ENCODE measurements around the gene XG.

DNA sequence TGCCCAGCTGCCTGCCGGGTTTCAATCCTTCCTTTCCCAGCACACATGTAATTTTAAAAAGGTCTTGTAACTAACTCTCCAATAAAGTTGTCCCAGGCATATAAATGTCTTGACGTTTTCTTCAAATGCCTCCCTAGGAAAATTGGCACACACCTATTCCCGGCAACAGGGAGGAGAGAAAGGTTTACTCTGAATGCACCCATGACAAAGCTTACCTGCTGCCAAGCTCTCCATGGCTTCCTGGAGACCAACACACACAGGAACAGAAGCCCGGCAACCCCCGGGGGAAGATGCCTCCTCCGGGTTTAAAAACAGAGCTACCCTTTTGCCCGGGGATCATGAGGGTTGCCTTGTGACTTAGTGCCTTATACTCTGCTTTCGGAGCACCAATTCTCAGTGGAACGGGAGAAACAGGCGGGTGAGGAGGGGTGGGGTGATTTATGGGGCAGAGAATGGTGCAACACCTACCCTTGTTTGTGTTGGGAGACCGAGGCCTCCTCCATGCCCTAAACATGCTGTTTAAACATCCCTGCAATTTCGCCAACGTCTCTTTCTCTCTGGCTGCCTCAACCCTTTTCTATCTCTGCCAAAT lies 72.1 kb downstream of the XG start:
- no peak for TF ChIP-seq POLR2AphosphoS5 (IDR thresholded peaks at IDR 0.05; ENCODE audit: low read depth)
- TF ChIP-seq REST (IDR thresholded peaks at IDR 0.05; ENCODE audit: insufficient replicate concordance, low read depth): no peak
- TF ChIP-seq, protein P1, sequence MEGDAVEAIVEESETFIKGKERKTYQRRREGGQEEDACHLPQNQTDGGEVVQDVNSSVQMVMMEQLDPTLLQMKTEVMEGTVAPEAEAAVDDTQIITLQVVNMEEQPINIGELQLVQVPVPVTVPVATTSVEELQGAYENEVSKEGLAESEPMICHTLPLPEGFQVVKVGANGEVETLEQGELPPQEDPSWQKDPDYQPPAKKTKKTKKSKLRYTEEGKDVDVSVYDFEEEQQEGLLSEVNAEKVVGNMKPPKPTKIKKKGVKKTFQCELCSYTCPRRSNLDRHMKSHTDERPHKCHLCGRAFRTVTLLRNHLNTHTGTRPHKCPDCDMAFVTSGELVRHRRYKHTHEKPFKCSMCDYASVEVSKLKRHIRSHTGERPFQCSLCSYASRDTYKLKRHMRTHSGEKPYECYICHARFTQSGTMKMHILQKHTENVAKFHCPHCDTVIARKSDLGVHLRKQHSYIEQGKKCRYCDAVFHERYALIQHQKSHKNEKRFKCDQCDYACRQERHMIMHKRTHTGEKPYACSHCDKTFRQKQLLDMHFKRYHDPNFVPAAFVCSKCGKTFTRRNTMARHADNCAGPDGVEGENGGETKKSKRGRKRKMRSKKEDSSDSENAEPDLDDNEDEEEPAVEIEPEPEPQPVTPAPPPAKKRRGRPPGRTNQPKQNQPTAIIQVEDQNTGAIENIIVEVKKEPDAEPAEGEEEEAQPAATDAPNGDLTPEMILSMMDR (IDR thresholded peaks at IDR 0.05; ENCODE audit: insufficient read depth, low read length): no peak
- no peak for TF ChIP-seq SPI1 (IDR thresholded peaks at IDR 0.05; ENCODE audit: borderline replicate concordance, low read depth)
- TF ChIP-seq GABPA (IDR thresholded peaks at IDR 0.05; ENCODE audit: low read depth): no peak

Measured in HL-60 (cell line).